NCI-H1694 treated with DMSO at 0.1 percent for 48 hours (cell line): Measurements from ENCODE around the gene PATJ.
"Not testable (repeated sequence)": the region's sequence is repeated elsewhere in the genome, so short reads cannot be mapped to it uniquely, and the experiment has no call there.

ENCODE experiments used
- DNase-seq: peaks from one replicate; lab custom pipeline; 2025; lab: John Stamatoyannopoulos, UW

The PATJ gene

GRCh38 chr1:61818992-61819391 lies 76.7 kb downstream of the PATJ start:
- no peak for DNase-seq

- no peak for DNase-seq
Measured at GRCh38 chr1:61819421-61819820, 77.1 kb downstream of the PATJ start.

GRCh38 chr1:61825393-61825792 lies 83.1 kb downstream of the PATJ start:
- DNase-seq, result no peak

DNA sequence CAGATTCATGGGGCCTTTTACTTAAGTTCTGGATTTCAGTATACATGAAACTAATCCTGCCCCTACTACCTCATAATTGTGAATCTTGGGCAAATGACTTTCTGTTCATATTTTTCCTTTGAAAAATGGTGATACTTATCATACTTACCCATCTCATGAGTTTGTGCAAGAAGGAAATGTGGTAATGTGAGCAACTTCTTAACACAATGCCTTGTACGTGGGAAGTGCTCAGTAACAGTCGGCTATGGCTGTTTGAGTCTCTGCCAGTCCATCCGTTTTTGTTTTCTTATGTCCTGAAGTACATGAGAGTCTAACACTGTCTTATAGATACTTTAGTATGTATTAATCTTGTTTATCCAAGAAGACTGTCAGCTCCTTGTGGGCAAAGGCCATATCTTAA lies 86.5 kb downstream of the PATJ start:
- no peak for DNase-seq

GRCh38 chr1:61836649-61837048 lies 94.4 kb downstream of the PATJ start:
- no peak for DNase-seq

DNA sequence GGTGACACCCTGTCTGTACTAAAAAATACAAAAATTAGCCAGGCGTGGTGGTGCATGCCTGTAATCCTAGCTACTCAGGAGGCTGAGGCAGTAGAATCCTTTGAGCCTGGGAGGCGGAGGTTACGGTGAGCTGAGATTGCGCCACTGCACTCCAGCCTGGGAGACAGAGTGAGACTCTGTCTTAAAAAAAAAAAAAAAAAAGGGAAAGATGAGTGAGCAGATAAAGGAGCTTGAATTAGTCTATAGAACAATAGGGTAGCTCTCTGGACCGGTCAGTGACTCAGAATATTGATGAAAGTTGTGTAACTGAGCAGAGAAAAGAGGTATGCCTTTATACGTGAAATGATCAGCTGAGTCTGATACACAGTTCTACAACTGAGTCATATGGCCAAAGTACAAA lies 95.3 kb downstream of the PATJ start:
- DNase-seq, result not testable (repeated sequence)

- DNase-seq, result no peak
Measured at GRCh38 chr1:61839679-61840078, 97.4 kb downstream of the PATJ start.

DNA sequence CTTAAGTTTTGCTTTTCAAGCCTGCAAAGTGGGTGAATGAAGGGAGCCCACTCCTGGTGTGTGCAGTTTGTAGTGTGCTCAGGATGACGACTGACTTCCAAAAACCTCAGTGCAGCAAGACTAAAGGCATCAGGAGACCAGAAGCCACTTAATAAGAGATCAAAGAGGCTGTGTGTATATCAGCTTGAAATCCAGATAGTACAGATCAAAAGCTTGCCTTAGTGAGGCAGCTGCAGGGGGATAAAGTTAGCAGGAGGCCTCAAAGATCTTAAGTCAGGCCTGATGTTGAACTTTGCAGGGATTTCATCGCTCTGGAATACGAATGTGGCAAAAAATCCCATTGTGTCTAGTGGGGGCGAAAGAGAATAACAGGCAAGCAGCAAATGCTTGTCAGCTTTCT lies 99.8 kb downstream of the PATJ start:
- DNase-seq, result no peak

- DNase-seq, result no peak
Measured at GRCh38 chr1:61842863-61843514, 100.7 kb downstream of the PATJ start.

DNA sequence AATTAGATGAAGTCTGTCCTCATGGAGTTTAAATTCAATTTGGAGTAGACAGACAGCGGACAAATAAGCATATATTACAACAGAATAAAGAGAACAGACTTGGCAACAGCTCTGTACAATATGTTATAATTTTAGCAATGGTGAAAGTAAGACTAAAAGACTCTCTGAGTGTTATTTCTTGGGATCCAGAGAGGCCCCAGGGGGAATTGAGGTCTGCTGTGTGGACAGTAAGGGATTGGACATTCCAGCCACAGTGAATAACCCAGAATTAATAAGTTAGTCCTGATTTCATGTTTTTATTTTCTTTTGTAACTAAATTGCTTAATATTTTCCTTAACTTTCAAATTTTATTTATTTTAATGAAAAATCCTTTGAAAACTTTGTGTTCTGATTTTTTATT lies 101.7 kb downstream of the PATJ start:
- DNase-seq, result no peak

DNA sequence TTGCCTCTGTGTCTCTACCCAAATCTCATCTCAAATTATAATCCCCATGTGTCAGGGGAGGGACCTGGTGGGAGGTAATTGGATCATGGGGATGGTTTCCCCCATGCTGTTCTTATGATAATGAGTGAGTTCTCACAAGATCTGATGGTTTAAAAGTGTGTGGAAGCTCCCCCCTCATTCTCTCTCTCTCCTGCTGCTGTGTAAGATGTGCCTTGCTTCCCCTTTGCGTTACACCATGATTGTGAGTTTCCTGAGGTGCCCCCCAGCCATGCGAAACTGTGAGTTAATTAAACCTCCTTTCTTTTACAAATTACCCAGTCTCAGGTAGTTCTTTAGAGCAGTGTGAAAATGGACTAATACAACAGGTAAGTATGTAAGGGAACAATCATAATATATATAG lies 102.4 kb downstream of the PATJ start:
- not testable (repeated sequence) for DNase-seq

GRCh38 chr1:61851235-61851634 lies 109.0 kb downstream of the PATJ start:
- no peak for DNase-seq

DNA sequence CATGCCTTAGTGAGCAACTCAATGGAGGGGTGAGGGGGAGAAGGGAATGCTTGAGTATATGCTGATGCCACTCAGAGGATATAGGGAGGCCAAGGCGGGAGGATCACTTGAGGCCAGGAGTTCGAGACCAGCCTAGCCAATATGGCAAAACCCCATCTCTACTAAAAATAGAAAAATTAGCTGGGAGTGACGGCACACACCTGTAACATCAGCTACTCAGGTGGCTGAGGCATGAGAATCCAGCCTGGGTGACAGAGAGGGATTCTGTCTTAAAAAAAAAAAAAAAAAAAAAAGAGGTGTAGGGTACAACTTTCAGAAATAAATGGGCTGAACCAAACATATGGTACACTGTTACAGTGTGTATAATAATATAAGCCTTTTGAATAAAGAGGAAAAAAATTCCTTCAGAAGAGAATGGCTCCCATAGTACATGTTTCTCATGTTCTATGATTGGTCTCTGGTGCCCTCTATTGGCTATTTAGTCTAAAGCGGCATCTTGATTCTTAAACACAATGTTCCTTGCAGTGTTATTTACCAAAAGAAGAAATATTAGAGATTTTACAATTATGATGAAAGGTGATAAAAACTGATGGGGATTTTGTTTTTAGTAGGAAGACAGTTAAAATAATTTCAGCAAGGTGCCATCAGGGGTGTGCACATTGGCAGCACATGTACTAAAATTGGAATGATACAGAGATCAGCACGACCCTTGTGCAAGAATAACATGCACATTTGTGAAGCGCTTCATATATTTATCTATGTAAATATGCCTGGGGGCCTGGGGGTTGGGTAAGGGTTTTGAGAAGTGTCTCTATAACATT lies 109.8 kb downstream of the PATJ start:
- DNase-seq, result peak; percentile 82

DNA sequence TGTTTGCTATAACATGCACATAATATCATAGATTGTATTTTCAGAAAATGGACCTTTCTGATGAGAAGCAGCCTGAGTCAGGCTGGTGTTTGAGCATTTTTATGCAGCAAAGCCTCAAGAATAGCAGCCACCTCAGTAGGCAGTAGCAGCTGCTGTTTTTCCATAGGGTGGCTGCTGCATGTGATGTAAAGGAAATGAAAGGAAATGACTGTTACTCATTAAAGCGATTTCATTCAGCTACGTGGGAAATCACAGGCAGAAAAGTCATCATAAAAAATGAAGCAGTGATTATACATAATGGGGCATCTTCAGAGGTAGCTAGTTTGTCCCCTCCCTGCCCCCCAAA lies 110.4 kb downstream of the PATJ start:
- no peak for DNase-seq

- DNase-seq, result peak; percentile 55
Measured at GRCh38 chr1:61853583-61853982, 111.3 kb downstream of the PATJ start.

DNA sequence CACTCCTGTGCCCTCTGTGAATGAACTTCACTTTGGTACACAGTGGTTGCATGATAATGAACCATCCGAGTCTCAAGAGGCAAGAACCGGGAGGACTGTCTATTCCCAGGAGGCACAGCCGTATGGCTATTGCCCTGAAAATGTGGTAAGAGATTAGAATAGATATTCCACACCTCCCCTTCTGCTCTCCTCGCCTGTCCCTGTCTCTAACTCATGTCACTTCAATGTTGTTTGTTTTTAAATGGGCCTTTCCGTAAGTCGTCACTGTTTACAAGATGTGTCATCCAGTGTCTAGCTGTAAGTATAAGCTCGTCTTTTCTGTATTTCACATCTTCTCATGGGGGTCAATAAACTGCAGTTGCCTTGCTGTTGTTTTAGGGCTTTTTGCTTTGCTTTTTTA lies 122.2 kb downstream of the PATJ start:
- peak; percentile 6 for DNase-seq

DNA sequence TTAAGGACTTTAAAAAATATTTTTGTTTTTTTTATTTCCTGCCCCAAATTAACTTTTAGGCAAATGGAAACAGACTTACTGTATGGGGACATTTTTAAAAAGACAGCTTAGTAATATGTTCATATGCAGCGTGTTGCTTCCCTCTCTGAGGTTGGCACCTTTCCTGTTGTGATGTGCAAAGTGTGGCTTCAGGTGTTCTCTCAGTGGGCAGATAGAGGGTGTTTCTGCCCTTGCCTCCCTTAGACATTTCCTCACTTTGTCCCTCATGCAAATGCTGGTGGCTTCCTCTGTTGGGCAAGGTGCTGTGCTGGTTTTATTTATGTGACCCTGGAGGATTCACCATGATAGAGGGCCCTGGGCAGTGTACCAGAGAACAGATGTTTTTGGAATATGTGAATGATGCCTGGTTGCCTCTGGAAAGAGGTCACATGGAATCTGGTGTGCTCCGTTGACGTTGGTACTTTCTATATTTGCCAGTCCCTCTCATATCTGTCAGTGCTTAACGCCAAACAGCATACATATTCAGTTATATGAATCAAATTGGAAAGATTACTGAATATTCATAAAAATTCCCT lies 123.5 kb downstream of the PATJ start:
- no peak for DNase-seq

DNA sequence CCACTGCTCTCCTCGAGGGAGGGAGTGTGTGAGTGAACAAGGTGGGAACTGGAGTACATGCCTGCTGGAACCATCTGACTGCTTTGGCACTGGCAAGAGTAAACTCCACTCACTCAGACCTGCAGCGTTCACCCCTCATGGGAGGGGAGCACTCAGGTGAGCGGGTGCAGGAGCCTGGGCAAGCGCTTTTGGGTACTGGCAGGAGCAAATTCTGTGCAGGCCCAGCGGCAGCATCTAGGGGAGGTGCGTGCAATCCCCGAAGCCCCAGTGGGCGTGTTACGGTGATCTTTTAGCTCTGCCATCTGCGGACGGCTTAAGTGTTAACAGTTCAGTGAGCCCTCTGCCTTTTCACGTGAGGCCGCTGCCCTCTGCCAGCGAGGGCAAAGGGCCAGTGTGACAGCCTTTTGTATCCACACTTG lies 127.4 kb downstream of the PATJ start:
- no peak for DNase-seq

- DNase-seq, result no peak
Measured at GRCh38 chr1:61872206-61872605, 129.9 kb downstream of the PATJ start.

- DNase-seq, result no peak
Measured at GRCh38 chr1:61873581-61873980, 131.3 kb downstream of the PATJ start.

DNA sequence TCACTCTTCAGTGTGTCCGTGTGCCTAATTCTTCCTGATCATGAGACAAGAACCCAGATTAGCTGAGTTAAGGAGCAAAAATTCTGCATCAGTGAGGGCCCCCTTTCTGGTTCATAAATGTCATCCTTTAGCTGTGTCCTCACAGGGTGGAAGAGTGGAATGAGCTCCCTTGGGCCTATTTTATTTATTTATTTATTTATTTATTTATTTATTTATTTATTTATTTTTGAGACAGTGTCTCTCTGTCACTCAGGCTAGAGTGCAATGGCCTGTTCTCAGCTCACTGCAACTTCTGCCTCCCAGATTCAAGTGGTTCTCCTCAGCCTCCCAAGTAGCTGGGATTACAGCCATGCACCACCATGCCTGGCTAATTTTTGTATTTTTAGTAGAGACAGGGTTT lies 131.7 kb downstream of the PATJ start:
- no peak for DNase-seq

DNA sequence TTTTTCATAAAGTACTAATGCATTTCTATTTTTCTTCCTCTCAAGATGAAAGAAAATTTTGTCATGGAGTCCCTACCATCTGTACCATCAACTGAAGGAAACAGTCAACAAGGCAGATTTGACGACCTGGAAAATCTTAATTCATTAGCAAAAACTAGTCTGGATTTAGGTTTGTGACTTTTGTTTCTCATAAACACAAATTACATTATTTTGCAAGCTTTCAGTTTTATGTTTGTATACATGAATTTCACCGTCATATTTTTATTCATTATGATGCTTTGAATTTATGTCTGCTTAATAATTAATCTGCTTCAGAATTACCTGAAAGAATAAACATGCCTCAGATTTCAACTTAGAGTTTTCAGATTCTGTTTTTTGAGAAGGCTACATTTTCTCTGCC lies 132.9 kb downstream of the PATJ start:
- DNase-seq, result no peak

DNA sequence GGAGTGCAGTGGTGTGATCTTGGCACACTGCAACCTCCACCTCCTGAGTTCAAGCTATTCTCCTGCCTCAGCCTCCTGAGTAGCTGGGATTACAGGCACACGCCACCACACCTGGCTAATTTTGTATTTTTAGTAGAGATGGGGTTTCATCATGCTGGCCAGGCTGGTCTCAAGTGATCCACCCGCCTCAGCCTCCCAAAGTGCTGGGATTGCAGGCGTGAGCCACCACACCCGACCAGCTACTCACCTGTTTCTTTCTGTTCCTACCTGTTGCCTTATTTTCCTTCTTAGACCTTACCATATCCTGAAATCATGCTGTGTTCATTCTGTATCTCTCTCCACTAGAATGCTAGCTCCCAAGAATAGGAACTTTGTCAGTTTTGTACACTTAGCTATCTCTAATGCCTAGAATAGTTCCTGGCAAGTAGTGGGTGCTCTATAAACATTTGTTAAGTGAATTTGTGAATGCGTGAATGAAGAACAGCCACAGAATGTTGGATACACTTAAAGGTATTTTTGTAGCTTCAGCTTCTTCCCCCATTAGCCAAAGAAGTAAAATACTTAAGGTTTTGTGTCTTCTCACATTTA lies 137.7 kb downstream of the PATJ start:
- DNase-seq, result not testable (repeated sequence)
